ENCODE data around the gene ZNF19. TPM values are rescaled to one million over a fixed set of nuclear protein-coding genes. Genes with fewer than 3 reads are reported as not detected.

ZNF19 gene
- polyA plus RNA-seq, result 1 to 10 TPM; 1.3 to 8.3 (median 1.9) TPM
- long read RNA-seq, donor 1, result 0 reads
- long read RNA-seq, donor 2, result 0 reads
- long read RNA-seq, donor 3, result 0 reads
- long read RNA-seq, donor 4, result 0 reads
- long read RNA-seq, donor 5, result 0 reads
- long read RNA-seq, donor 6, result 0 reads
- long read RNA-seq, donor 7, result 0 reads
- long read RNA-seq, donor 8, result 0 reads
- long read RNA-seq, donor 9, result 0 reads
- long read RNA-seq, donor 10, partial matches to known transcripts, result 0 of 1 reads
- long read RNA-seq, donor 10, other reads (novel, unspliced or antisense), result 0 of 1 reads

DNA sequence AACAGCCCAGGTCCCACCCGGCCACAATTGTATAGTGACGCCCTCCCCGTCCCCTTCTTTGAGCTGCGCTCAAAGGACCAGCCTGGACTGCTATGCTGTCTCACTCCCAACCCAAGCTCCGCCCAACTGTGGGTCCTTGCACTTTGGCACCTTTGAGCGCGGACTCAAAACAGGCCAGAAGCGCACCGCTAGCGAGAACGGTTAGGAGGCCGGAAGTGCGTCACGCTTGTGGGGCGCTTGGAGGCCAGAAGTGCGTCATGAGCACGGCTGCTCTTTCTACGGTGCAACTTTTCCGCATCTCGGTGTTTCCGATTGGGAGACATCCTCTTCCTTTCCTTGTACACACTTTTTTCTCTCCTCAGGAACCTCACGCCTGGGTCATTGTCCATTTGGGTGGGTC, at the start of gene ZNF19:
ZNF19 (minus strand) TSS at position 203 of the 400 bp plus-strand sequence. CDS start 7,210 bp downstream, outside the sequence.
- no peak within 1 kb of the TSS for H3K4me3 ChIP-seq (ENCODE audit: low read depth in 1 of 3, low read length in 3 of 3)
- FAIRE-seq (no peak), DNase-seq (no peak)
- no peaks in the 10 kb centered on the region for H3K36me3 ChIP-seq (ENCODE audit: control insufficient read depth in 3 of 3, insufficient read depth in 2 of 3, low read depth in 1 of 3, low read length in 3 of 3)
- WGBS, 3 donors, result 90 to 94% (median 93%) methylated on average over 22 of the region's 22 CpGs
- H3K9me3 ChIP-seq (ENCODE audit: control insufficient read depth in 2 of 2, insufficient read depth in 1 of 2, low read depth in 1 of 2, low read length in 1 of 2), result no peaks in the 10 kb centered on the region
- H3K4me1 ChIP-seq (ENCODE audit: control insufficient read depth in 3 of 3, insufficient read depth in 2 of 3, low read depth in 1 of 3, low read length in 2 of 3), result no peaks in the 10 kb centered on the region
- H3K27ac ChIP-seq (ENCODE audit: low read depth in 1 of 3, low read length in 2 of 3), result no peak within 1 kb of the TSS
- H3K27me3 ChIP-seq (ENCODE audit: control insufficient read depth in 3 of 3, insufficient read depth in 3 of 3, low read length in 3 of 3), result no peaks in the 10 kb centered on the region

DNA sequence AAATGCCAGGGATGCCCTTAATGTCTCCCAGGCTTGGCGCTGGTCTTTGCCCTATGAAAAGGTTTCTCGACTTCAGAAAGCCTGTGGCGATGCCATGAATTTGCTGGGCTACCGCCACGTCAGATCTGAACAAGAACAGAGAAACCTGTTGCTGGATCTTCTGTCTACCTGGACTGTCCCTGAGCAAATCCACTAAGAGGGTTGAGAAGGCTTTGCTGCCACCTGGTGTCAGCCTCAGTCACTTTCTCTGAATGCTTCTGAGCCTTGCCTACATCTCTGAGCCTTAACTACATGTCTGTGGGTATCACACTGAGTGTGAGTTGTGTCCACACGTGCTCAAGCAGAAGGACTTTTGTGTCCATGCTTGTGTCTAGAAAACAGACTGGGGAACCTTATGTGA, 48.5 kb upstream of the ZNF19 start:
- Histone ChIP-seq H3K36me3 (ENCODE audit: control insufficient read depth in 3 of 3, insufficient read depth in 2 of 3, low read depth in 1 of 3, low read length in 3 of 3) (no peaks in the 10 kb centered on the region), H3K9me3 (ENCODE audit: control insufficient read depth in 2 of 2, insufficient read depth in 1 of 2, low read depth in 1 of 2, low read length in 1 of 2) (no peaks in the 10 kb centered on the region), H3K4me3 (ENCODE audit: low read depth in 1 of 3, low read length in 3 of 3) (no peak overlapping the region), H3K4me1 (ENCODE audit: control insufficient read depth in 3 of 3, insufficient read depth in 2 of 3, low read depth in 1 of 3, low read length in 2 of 3) (no peaks in the 10 kb centered on the region), H3K27ac (ENCODE audit: low read depth in 1 of 3, low read length in 2 of 3) (no peak overlapping the region), H3K27me3 (ENCODE audit: control insufficient read depth in 3 of 3, insufficient read depth in 3 of 3, low read length in 3 of 3) (no peaks in the 10 kb centered on the region)
- peak; percentile 57 to 58 for DNase-seq
- no peak for FAIRE-seq
- 57 to 68% (median 67%) methylated on average over 6 of the region's 6 CpGs for WGBS, 3 donors

DNA sequence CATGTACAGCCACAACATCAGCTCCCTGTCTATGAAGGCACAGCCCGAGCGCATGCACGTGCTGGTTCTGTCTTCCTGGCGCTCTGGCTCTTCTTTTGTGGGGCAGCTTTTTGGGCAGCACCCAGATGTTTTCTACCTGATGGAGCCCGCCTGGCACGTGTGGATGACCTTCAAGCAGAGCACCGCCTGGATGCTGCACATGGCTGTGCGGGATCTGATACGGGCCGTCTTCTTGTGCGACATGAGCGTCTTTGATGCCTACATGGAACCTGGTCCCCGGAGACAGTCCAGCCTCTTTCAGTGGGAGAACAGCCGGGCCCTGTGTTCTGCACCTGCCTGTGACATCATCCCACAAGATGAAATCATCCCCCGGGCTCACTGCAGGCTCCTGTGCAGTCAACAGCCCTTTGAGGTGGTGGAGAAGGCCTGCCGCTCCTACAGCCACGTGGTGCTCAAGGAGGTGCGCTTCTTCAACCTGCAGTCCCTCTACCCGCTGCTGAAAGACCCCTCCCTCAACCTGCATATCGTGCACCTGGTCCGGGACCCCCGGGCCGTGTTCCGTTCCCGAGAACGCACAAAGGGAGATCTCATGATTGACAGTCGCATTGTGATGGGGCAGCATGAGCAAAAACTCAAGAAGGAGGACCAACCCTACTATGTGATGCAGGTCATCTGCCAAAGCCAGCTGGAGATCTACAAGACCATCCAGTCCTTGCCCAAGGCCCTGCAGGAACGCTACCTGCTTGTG, 47.8 kb upstream of the ZNF19 start:
- Histone ChIP-seq H3K36me3 (ENCODE audit: control insufficient read depth in 3 of 3, insufficient read depth in 2 of 3, low read depth in 1 of 3, low read length in 3 of 3) (no peaks in the 10 kb centered on the region), H3K4me1 (ENCODE audit: control insufficient read depth in 3 of 3, insufficient read depth in 2 of 3, low read depth in 1 of 3, low read length in 2 of 3) (no peaks in the 10 kb centered on the region), H3K27me3 (ENCODE audit: control insufficient read depth in 3 of 3, insufficient read depth in 3 of 3, low read length in 3 of 3) (no peaks in the 10 kb centered on the region), H3K27ac (ENCODE audit: low read depth in 1 of 3, low read length in 2 of 3) (no peak overlapping the region), H3K9me3 (ENCODE audit: control insufficient read depth in 2 of 2, insufficient read depth in 1 of 2, low read depth in 1 of 2, low read length in 1 of 2) (no peaks in the 10 kb centered on the region), H3K4me3 (ENCODE audit: low read depth in 1 of 3, low read length in 3 of 3) (no peak overlapping the region)
- 92 to 93% (median 93%) methylated on average over 28 of the region's 28 CpGs for WGBS, 3 donors
- no peak for FAIRE-seq
- DNase-seq, result no peak

DNA sequence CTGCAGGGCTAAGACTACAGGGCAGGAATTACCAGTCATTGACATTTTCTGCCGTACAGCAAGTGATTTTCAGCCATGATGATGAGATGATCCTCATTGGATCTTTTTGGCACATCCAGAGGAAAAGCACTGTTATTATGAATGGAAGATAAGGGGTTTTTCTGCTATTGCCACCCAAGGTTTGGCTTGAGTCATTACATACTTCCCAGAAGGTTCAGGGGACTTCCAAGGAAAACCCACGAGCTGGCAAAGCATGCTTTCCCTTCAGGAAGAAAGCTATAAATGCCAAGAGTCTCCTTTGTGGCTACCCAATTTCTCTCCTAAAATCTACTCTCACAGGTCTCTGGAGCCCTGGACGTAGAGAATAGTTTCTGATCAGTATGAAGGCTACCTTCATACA, 43.2 kb upstream of the ZNF19 start:
- no peak for DNase-seq
- 66 to 77% (median 75%) methylated on average over 3 of the region's 3 CpGs for WGBS, 3 donors

DNA sequence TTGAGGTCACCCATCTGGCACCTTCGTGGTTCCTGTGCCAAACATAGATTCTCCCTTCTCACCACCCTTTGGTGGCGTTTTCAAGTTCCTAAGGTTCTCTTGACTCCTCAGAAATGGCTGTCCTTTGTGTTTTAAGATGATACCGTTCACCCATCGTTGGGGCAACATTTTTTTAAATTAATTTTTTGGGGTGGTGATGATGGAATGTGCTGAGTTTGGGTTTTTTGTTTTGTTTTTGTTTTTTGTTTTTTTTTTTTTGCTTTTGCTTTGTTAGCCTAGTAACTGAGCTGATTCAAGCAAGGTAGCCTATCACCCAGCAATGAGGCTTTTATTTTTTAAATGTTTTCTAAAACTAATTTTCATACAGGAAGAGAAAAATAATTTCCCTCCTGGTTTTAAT, 39.7 kb upstream of the ZNF19 start:
- WGBS, 3 donors, result 66 to 74% (median 67%) methylated on average over 4 of the region's 4 CpGs
- no peaks in the 10 kb centered on the region for H3K9me3 ChIP-seq (ENCODE audit: control insufficient read depth in 2 of 2, insufficient read depth in 1 of 2, low read depth in 1 of 2, low read length in 1 of 2)
- no peaks in the 10 kb centered on the region for H3K4me1 ChIP-seq (ENCODE audit: control insufficient read depth in 3 of 3, insufficient read depth in 2 of 3, low read depth in 1 of 3, low read length in 2 of 3)
- no peaks in the 10 kb centered on the region for H3K36me3 ChIP-seq (ENCODE audit: control insufficient read depth in 3 of 3, insufficient read depth in 2 of 3, low read depth in 1 of 3, low read length in 3 of 3)
- H3K27me3 ChIP-seq (ENCODE audit: control insufficient read depth in 3 of 3, insufficient read depth in 3 of 3, low read length in 3 of 3), result peaks cover 0 to 10% (median 0%) of the 10 kb centered on the region in 3 donors
- FAIRE-seq, result no peak
- no peak for DNase-seq
- no peak overlapping the region for H3K27ac ChIP-seq (ENCODE audit: low read depth in 1 of 3, low read length in 2 of 3)
- no peak overlapping the region for H3K4me3 ChIP-seq (ENCODE audit: low read depth in 1 of 3, low read length in 3 of 3)

More for the DNA sequence above, 43.2 kb upstream of the ZNF19 start:
- Histone ChIP-seq H3K4me3 (ENCODE audit: low read depth in 1 of 3, low read length in 3 of 3) (no peak overlapping the region), H3K9me3 (ENCODE audit: control insufficient read depth in 2 of 2, insufficient read depth in 1 of 2, low read depth in 1 of 2, low read length in 1 of 2) (no peaks in the 10 kb centered on the region), H3K4me1 (ENCODE audit: control insufficient read depth in 3 of 3, insufficient read depth in 2 of 3, low read depth in 1 of 3, low read length in 2 of 3) (no peaks in the 10 kb centered on the region), H3K27me3 (ENCODE audit: control insufficient read depth in 3 of 3, insufficient read depth in 3 of 3, low read length in 3 of 3) (no peaks in the 10 kb centered on the region), H3K36me3 (ENCODE audit: control insufficient read depth in 3 of 3, insufficient read depth in 2 of 3, low read depth in 1 of 3, low read length in 3 of 3) (no peaks in the 10 kb centered on the region), H3K27ac (ENCODE audit: low read depth in 1 of 3, low read length in 2 of 3) (no peak overlapping the region)
- no peak for FAIRE-seq

DNA sequence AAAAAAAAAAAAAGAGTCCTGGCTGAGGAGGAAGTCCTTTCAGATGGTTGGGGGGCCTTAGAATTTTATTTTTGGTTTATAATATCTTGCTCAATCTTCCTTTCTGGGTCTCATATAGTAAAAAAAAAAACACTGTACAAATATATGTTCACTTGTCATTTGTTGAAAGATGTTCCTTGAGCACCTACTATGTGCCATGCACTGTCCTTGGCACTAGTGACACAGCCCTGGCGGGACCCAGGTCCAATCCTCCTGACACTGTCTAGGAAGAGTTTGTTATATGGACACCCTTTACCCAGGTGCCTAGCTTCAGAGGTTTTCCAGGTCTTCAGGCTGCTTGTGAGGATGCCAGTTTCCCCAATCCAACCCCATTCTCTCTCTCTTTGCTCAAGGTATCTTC, 39.1 kb upstream of the ZNF19 start:
- peaks cover 0 to 10% (median 0%) of the 10 kb centered on the region in 3 donors for H3K27me3 ChIP-seq (ENCODE audit: control insufficient read depth in 3 of 3, insufficient read depth in 3 of 3, low read length in 3 of 3)
- H3K36me3 ChIP-seq (ENCODE audit: control insufficient read depth in 3 of 3, insufficient read depth in 2 of 3, low read depth in 1 of 3, low read length in 3 of 3), result no peaks in the 10 kb centered on the region
- no peaks in the 10 kb centered on the region for H3K4me1 ChIP-seq (ENCODE audit: control insufficient read depth in 3 of 3, insufficient read depth in 2 of 3, low read depth in 1 of 3, low read length in 2 of 3)
- DNase-seq (no peak), FAIRE-seq (no peak)
- 76 to 96% (median 89%) methylated on average over 1 of the region's 1 CpG for WGBS, 3 donors
- no peak overlapping the region for H3K4me3 ChIP-seq (ENCODE audit: low read depth in 1 of 3, low read length in 3 of 3)
- no peak overlapping the region for H3K27ac ChIP-seq (ENCODE audit: low read depth in 1 of 3, low read length in 2 of 3)
- no peaks in the 10 kb centered on the region for H3K9me3 ChIP-seq (ENCODE audit: control insufficient read depth in 2 of 2, insufficient read depth in 1 of 2, low read depth in 1 of 2, low read length in 1 of 2)

DNA sequence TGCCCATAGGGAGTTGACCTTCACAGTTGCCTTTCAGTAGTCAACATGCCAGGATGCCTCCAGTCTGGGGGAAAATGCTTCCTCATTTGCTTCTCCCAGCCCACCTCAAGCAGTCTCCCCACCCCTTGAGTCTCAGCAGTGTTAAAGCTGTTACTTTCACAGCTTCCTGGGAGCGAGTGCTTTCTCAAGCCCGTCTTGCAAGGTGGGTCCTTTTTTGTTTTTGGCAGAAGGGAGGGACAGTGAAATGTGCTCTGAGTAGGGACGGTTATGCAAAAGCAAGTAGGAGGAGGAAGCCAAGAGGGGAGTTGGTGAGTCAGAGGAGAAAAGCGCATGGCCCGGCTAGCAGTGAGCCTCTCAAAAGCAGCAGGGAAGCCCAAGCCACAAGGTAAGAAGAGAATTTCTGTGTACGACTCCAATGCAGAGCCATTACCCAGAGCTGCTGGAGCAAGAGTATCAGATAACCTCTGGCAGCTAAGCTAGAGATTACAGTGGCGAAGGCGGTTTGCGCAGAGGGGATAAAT, 37.0 kb upstream of the ZNF19 start, which contains the start of gene CHST4:
CHST4 (plus strand) TSS at position 316 of the 521 bp plus-strand sequence. CDS start 10,252 bp downstream, outside the sequence.
- no peak for FAIRE-seq
- no peaks in the 10 kb centered on the region for H3K9me3 ChIP-seq (ENCODE audit: control insufficient read depth in 2 of 2, insufficient read depth in 1 of 2, low read depth in 1 of 2, low read length in 1 of 2)
- WGBS, 3 donors, result 19 to 48% (median 35%) methylated on average over 9 of the region's 9 CpGs
- no peaks in the 10 kb centered on the region for H3K4me1 ChIP-seq (ENCODE audit: control insufficient read depth in 3 of 3, insufficient read depth in 2 of 3, low read depth in 1 of 3, low read length in 2 of 3)
- H3K36me3 ChIP-seq (ENCODE audit: control insufficient read depth in 3 of 3, insufficient read depth in 2 of 3, low read depth in 1 of 3, low read length in 3 of 3), result no peaks in the 10 kb centered on the region
- DNase-seq, result no peak
- no peak within 1 kb of the TSS for H3K4me3 ChIP-seq (ENCODE audit: low read depth in 1 of 3, low read length in 3 of 3)
- peaks cover 0 to 10% (median 3%) of the 10 kb centered on the region in 3 donors for H3K27me3 ChIP-seq (ENCODE audit: control insufficient read depth in 3 of 3, insufficient read depth in 3 of 3, low read length in 3 of 3)
- H3K27ac ChIP-seq (ENCODE audit: low read depth in 1 of 3, low read length in 2 of 3), result no peak within 1 kb of the TSS

DNA sequence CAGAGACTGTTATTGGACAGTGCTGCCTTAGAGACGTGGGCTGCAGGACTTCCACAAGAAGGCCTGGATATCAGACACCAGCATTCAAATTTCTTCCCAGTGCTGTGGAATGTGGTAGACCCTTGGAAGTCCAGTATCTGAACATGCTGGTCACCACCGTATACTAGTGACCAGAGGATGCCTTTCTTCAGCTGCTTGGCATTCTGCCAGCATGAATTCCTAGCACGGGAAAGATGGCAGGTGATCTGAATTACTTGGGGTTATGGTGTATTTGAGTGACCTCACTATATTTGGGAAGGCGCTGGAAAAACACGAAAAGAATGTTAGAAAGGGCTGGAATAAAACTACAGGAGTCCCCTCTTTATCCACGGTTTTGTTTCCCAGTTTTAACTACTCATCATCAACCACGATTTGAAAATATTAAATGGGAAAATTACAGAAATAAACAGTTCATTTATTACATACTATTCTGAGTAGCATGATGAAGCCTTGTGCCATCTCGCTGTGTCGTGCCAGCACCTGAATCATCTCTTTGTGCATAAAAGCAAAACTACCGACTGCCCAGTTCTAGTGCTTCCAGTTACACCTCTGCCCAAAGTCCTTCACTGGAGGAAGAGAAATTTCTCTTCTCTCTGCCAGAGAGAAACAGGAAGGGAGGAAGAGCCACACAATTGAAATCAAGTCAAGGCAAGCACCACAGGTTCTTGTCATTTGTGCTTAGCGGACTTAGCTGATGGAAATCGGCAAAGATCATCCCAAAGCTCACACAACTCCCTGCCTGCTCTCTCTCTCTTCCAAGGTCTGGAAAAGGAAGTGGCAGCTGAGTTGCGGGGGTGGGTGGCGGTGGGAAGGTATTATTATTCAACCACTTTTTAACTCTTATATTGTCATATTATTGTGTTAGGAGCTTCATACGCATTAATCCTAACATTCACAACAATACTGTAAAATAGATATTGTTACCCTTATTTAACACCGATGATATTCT, 35.7 kb upstream of the ZNF19 start:
- Histone ChIP-seq H3K4me3 (ENCODE audit: low read depth in 1 of 3, low read length in 3 of 3) (no peak overlapping the region), H3K27me3 (ENCODE audit: control insufficient read depth in 3 of 3, insufficient read depth in 3 of 3, low read length in 3 of 3) (peaks cover 0 to 10% (median 3%) of the 10 kb centered on the region in 3 donors), H3K36me3 (ENCODE audit: control insufficient read depth in 3 of 3, insufficient read depth in 2 of 3, low read depth in 1 of 3, low read length in 3 of 3) (no peaks in the 10 kb centered on the region), H3K27ac (ENCODE audit: low read depth in 1 of 3, low read length in 2 of 3) (no peak overlapping the region), H3K4me1 (ENCODE audit: control insufficient read depth in 3 of 3, insufficient read depth in 2 of 3, low read depth in 1 of 3, low read length in 2 of 3) (no peaks in the 10 kb centered on the region), H3K9me3 (ENCODE audit: control insufficient read depth in 2 of 2, insufficient read depth in 1 of 2, low read depth in 1 of 2, low read length in 1 of 2) (no peaks in the 10 kb centered on the region)
- no peak for FAIRE-seq
- no peak for DNase-seq
- 67 to 75% (median 72%) methylated on average over 16 of the region's 16 CpGs for WGBS, 3 donors
